Mucosa of descending colon (tissue), 3 donors: ENCODE results near the gene L2HGDH. TPM values are rescaled to one million over a fixed set of nuclear protein-coding genes. Genes with fewer than 3 reads are reported as not detected.

Experiments used
- ATAC-seq: fragments of 200-7000 bp; cut with Tn5 transposase; one replicate; pipeline ENCODE4 v1.9.1; 2020; ENCODE audit warnings: mild to moderate bottlenecking, moderate library complexity
- DNase-seq, 3 donors: peaks; one replicate each; pipeline ENCODE4 v3.0.0-alpha.2; 2020
- H3K36me3 ChIP-seq: fragments of 200-600 bp; one replicate; pipeline ENCODE4 v1.8.0; 2021; ENCODE audit warnings: low read depth, mild to moderate bottlenecking
- H3K4me1 ChIP-seq: fragments of 200-600 bp; one replicate; pipeline ENCODE4 v1.8.0; 2021; ENCODE audit warnings: low read depth, mild to moderate bottlenecking
- H3K4me3 ChIP-seq: fragments of 200-600 bp; one replicate; pipeline ENCODE4 v1.8.0; 2021; ENCODE audit warnings: mild to moderate bottlenecking
- H3K9me3 ChIP-seq: fragments of 200-600 bp; one replicate; pipeline ENCODE4 v1.8.0; 2021; ENCODE audit warnings: mild to moderate bottlenecking
- intact Hi-C, 2 donors: fragments of 100-400 bp; cut with DNase I in 1 of 2; cut with micrococcal nuclease in 1 of 2; formaldehyde crosslinking; loops; one replicate each; pipeline versions ENCODE4 v1.11.0 to v1.11.1; 2022; cut with DNase I, micrococcal nuclease
- total RNA-seq, 3 donors: library from RNA; stranded (reverse); fragmentation: NEBNext Ultra II Directional in 2 of 3; extraction: Animal tissue kit (Norgen Biotek cat#: 25700) in 2 of 3; gene quantifications; one replicate each; pipeline versions ENCODE4 v1.2.1 to v1.2.4, GENCODE V29; 2021 to 2023
- TF ChIP-seq, protein P1 (sequence below): fragments of 200-600 bp; IDR thresholded peaks from one replicate; pipeline ENCODE4 v1.8.0; 2022; ENCODE audit warnings: antibody characterized with exemption, mild to moderate bottlenecking
- donor health status: DM: no; HTN: no; CAD: no; lungs with moderate emphysema.
- donor health status: DM: no; HTN: no; CAD: no.
- donor health status: DM: no; HTN: yes; CAD: no.

The L2HGDH gene
- total RNA-seq, 3 donors from 2014 or later: 7.2 to 11.2 (median 9.8) TPM

- intact Hi-C loops: no loop called here
- Histone ChIP-seq H3K4me3 (no peak overlapping the region), H3K9me3 (no peaks in the 10 kb centered on the region), H3K36me3 (no peaks in the 10 kb centered on the region), H3K4me1 (peaks cover 19% of the 10 kb centered on the region)
- no peak for DNase-seq
- TF ChIP-seq, protein P1, sequence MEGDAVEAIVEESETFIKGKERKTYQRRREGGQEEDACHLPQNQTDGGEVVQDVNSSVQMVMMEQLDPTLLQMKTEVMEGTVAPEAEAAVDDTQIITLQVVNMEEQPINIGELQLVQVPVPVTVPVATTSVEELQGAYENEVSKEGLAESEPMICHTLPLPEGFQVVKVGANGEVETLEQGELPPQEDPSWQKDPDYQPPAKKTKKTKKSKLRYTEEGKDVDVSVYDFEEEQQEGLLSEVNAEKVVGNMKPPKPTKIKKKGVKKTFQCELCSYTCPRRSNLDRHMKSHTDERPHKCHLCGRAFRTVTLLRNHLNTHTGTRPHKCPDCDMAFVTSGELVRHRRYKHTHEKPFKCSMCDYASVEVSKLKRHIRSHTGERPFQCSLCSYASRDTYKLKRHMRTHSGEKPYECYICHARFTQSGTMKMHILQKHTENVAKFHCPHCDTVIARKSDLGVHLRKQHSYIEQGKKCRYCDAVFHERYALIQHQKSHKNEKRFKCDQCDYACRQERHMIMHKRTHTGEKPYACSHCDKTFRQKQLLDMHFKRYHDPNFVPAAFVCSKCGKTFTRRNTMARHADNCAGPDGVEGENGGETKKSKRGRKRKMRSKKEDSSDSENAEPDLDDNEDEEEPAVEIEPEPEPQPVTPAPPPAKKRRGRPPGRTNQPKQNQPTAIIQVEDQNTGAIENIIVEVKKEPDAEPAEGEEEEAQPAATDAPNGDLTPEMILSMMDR: no peak
- ATAC-seq: no peak
These were observed 27.3 kb upstream of the L2HGDH start for GRCh38 chr14:50339178-50339804.

DNA sequence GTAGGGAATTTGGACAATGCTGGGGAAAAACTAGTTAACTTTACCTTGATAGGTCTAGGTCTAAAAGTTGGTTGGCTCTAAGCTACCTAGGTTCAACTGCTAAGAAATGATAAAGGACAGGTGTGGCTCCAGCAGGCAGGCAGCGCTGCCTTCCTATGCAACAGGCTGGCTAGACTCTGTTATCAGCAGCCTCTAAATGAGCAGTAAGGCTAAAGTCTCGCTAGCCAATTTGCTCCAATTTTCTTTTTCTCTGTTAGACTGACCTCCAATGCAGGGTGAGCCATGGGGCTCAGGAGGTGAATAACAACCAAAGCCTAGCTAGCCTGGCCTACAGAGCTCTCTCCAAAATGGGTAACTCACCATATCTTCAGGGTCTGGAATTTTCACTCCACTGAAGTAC lies 26.6 kb upstream of the L2HGDH start:
- TF ChIP-seq, protein P1: no peak

DNA sequence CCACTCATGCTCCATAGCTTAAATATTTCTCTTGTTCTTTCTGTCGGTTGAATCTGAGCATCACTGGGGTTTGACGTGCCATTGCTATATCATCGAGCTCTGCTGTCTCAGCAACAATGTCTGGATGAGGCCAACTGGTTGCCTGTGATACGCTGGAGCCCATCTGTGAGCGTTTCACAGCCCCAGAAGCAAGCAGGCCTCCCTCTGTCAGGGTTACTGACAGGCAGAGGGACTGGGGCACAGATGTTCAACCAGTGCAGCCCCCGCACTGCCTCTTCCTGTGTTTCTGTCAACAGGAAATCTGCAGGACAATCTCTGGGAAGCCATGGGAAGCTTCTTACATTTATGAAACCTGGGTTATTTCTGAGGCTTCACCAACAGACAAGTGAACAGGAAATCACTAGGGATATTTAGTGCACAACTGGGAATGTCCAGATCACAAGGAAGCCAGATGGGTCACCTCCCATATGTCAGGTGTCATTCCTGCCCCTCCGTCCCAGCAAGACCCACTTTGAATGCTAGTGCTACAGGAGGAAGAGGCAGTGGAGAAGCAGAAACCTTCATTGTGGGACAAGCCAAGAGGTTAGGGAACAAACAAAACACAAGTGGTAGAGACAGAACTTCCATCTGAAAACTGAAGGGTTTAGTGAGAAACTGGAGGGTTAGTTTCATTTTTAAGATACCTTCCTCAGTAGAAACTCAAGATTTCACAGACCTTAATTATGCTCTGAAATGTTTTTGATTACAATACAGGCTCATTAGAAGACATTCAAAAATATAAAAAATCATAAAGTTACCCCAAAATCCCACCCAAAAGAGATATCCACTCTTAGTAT lies 24.2 kb upstream of the L2HGDH start:
- DNase-seq (no peak), ATAC-seq (peak; percentile 18)
- peaks cover 12% of the 10 kb centered on the region for H3K4me1 ChIP-seq
- intact Hi-C loops: no loop called here
- H3K36me3 ChIP-seq: no peaks in the 10 kb centered on the region
- H3K9me3 ChIP-seq: no peaks in the 10 kb centered on the region
- TF ChIP-seq, protein P1: no peak
- H3K4me3 ChIP-seq: no peak overlapping the region

More for the DNA sequence above, 26.6 kb upstream of the L2HGDH start:
- Histone ChIP-seq H3K36me3 (no peaks in the 10 kb centered on the region), H3K4me1 (peaks cover 19% of the 10 kb centered on the region), H3K9me3 (no peaks in the 10 kb centered on the region), H3K4me3 (no peak overlapping the region)
- peak; percentile 40 for ATAC-seq
- no peak for DNase-seq
- intact Hi-C loops: no loop called here

DNA sequence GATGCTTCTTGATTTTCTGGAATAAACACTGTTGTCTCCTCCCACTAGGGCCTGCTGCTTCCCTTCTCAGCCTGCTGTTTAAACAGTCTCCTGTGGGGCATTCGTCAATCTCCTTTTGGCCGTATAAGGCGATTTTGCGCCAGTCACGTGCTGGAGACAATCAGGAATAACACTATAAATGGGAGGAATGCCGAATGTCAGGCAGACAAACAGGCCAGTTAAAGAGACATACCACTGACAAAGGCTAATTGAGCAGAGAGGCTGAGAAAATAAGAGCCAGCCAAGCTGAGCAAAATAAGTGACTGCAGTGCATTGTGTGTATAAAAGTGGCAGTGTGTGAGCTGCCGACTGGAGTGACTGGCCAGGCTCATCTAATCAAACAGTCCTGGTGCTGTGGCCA lies 23.4 kb upstream of the L2HGDH start:
- ATAC-seq: peak; percentile 88
- peak in 2 of 3 donors; percentile 50 to 67 for DNase-seq
- Histone ChIP-seq H3K4me1 (peaks cover 12% of the 10 kb centered on the region), H3K9me3 (no peaks in the 10 kb centered on the region), H3K36me3 (no peaks in the 10 kb centered on the region), H3K4me3 (no peak overlapping the region)
- TF ChIP-seq, protein P1: no peak
- intact Hi-C loops: no loop called here

GRCh38 chr14:50334211-50334610 lies 22.2 kb upstream of the L2HGDH start:
- Histone ChIP-seq H3K4me1 (peaks cover 12% of the 10 kb centered on the region), H3K9me3 (no peaks in the 10 kb centered on the region), H3K36me3 (no peaks in the 10 kb centered on the region), H3K4me3 (no peak overlapping the region)
- no peak for DNase-seq
- TF ChIP-seq, protein P1: no peak
- no peak for ATAC-seq
- intact Hi-C loops: no loop called here
